ENCODE results near the gene SLC44A4. TPM values are rescaled to one million over a fixed set of nuclear protein-coding genes. Genes with fewer than 3 reads are reported as not detected.

SLC44A4 gene
- not detected in 2 replicates for total RNA-seq

DNA sequence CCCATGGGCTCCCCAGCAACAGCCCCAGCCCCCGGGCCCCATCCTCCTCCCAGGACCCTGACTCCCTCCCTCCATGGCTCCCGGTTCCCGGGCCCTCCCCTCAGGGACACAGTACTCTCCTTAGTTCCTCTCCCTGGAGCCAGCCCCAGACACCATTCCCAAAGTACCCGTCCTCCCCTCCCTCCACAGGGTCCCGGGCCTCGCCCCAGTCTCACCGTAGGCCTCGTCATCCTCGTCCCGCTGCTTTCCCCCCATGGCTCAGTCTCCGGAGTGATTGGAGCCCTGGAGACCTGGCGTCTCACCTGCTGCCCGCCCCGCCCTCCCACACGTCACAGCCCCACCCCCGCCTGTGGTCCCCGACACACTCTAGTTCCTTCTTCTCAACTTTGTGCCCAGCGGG is at the start of gene SLC44A4:
SLC44A4 (minus strand) TSS at position 272 of the 400 bp plus-strand sequence; CDS start at position 255, 17 bp downstream.

DNA sequence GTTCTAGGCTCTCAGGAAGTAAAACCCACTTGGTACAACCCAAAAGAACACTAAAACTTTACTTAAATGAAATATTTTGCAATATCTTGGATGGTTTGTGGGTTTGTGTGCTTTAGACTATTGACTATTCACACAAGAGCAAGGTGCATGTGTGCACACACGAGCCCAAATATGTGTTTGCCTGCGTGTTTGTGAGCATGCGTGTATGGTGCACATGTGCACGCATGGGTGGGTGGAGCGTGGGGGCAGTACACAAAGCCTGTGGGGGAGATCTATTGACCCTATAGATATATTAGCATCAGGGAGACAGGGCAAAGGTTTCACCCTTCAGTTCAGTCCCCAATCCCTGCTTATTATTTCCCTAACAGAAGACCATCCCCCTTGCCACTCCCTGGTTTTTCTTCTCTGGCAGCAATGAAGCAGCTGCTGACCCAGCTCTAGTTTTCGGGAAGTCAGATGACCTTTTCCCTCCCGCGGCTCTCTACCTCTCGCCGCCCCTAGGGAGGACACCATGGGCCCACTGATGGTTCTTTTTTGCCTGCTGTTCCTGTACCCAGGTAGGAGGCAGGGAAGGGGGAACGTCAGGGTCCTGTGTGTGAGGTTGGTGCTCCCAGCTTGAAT is 48.6 kb upstream of the SLC44A4 start, which contains the start of gene C2:
C2 (plus strand) TSS at position 476 of the 621 bp plus-strand sequence; CDS start at position 512, 36 bp downstream.

GRCh38 chr6:31901953-31902643 is 23.3 kb upstream of the SLC44A4 start, which contains the start of gene ZBTB12:
Gene ZBTB12 (minus strand): TSS chr6:31902086. CDS start chr6:31901305, 781 bp downstream.

DNA sequence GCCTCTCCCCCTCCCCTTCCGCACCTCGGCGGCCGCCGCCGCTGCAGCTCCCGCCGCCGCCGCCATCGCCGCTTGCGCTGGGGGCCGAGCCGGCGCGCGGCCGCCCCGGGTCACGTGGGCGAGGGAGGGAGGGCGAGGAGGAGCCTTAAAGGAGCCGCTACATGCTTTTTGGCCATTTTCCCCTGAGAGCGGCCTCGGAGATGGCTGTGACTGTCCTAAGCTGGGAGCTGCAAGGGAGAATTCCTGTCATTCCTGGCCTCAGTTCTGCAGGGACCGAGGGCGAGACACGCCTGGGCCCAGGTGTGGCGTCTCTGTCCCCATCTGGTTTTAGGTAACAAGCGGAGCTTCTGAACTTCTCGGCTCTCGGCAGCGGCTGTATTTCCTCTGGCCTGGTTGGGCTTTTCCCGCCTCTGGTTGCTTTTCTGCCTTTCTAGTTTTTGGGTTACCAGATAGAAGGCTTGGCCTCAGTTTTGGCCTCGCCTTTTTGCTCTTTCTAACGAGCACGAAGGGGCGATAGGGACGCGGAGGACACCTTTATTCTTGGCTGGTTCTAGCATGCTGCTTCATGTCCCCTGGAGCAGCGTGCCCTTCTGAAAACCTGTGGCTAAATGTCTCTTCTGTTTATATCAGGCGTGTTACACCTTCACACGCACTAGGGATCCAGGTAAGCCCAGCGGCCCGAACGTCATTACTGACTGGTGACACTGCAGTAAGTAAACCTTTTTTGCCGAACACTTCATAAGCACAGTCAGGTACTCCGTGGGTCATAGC is 19.0 kb upstream of the SLC44A4 start, which contains the start of gene EHMT2:
EHMT2 (minus strand) TSS at position 87 of the 771 bp plus-strand sequence; CDS start at position 66, 21 bp downstream.

DNA sequence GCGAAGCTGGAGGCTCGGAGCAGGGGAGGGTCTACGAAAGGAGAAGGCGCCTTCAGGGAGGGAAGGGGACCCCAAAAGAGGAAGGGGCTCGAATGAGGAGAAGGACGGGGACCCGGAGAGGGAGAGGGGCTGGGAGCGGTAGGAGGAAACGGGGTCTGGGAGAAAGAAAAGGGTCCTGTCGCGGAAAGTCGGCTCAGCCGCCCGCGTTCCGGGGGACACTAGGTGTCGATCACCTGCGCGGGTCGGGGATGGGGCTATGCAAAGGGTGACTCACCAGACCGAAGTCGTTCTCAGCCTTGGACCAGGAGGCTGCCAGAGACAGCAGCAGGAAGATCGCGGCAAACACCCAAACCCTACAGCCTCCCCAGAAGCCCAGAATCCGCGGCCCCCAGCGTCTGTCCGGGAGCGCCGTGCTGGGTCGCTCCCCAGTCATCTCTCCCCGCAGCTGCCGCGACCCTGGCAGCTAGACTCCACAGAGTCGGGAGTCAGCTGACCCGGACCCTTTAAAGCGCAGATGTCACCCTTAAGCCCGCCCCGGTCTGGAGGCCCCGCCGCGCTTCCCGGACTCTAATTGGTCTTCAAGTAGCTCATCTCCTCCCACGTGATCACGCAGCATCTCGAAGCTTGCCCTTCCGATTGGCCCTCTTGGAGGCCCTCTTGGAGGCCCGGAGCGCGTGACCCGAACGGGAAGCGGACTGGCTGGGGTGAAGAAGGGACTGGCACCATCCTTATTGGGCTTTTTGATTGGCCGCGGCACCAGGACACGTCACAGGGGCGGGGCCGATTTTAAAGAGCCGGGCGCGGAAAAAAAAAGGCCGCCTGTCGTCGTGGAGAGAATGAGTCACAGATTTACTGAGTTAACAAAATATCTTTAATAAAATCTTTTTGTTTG is 16.2 kb downstream of the SLC44A4 start, which contains the start of gene NEU1:
NEU1 (minus strand) TSS at position 478 of the 892 bp plus-strand sequence; CDS start at position 433, 45 bp downstream.

GRCh38 chr6:31827286-31828079 is 51.3 kb downstream of the SLC44A4 start, which contains the start of gene HSPA1B:
Gene HSPA1B (plus strand): TSS chr6:31827738. CDS start chr6:31827951, 213 bp downstream.

GRCh38 chr6:31815025-31815838 is 63.6 kb downstream of the SLC44A4 start, which contains the start of the genes HSPA1A and HSPA1L:
Gene HSPA1A (plus strand): TSS chr6:31815543. CDS start chr6:31815757, 214 bp downstream.
Gene HSPA1L (minus strand): TSS chr6:31815283. CDS start chr6:31811972, 3,311 bp downstream.

Small RNA genes within 50 kb of the gene (small RNA-seq; reads per million reads assigned to genes)
- gene SNORD48 (41.2 reads per million, percentile 97 among the genes with 10 or more reads in this experiment), gene SNORD52 (not detected)

Other genes with a start within 250 kb of the SLC44A4 start
- 203 and 221 TPM in 2 replicates for gene BAG6, start 226.3 kb downstream of the SLC44A4 start, total RNA-seq
- gene APOM, start 223.1 kb downstream of the SLC44A4 start, total RNA-seq: 0.65 and 1.2 TPM in 2 replicates
- 24.4 and 24.5 TPM in 2 replicates for gene C6orf47, start 218.2 kb downstream of the SLC44A4 start, total RNA-seq
- 18.5 and 18.8 TPM in 2 replicates for gene GPANK1, start 214.0 kb downstream of the SLC44A4 start, total RNA-seq
- gene CSNK2B, start 212.9 kb downstream of the SLC44A4 start, total RNA-seq: 117 and 141 TPM in 2 replicates
- gene LY6G5B, start 209.0 kb downstream of the SLC44A4 start, total RNA-seq: 6.3 and 8.4 TPM in 2 replicates
- 0.16 TPM in 1 of 2 replicates, not detected in the other for gene LY6G5C, start 197.9 kb downstream of the SLC44A4 start, total RNA-seq
- 32.8 and 40.7 TPM in 2 replicates for gene ABHD16A, start 175.7 kb downstream of the SLC44A4 start, total RNA-seq
- not detected in 2 replicates for gene LY6G6F, start 172.1 kb downstream of the SLC44A4 start, total RNA-seq
- gene LY6G6D, start 163.6 kb downstream of the SLC44A4 start, total RNA-seq: not detected in 2 replicates
- gene LY6G6C, start 157.3 kb downstream of the SLC44A4 start, total RNA-seq: not detected in 2 replicates
- not detected in 2 replicates for gene MPIG6B, start 155.6 kb downstream of the SLC44A4 start, total RNA-seq
- gene DDAH2, start 149.7 kb downstream of the SLC44A4 start, total RNA-seq: 62.3 and 78.3 TPM in 2 replicates
- 499 and 664 TPM in 2 replicates for gene CLIC1, start 142.5 kb downstream of the SLC44A4 start, total RNA-seq
- gene MSH5, start 139.0 kb downstream of the SLC44A4 start, total RNA-seq: 9.6 and 11.7 TPM in 2 replicates
- gene SAPCD1, start 116.3 kb downstream of the SLC44A4 start, total RNA-seq: 0.61 TPM in 1 of 2 replicates, not detected in the other
- gene VWA7, start 101.7 kb downstream of the SLC44A4 start, total RNA-seq: under 0.01 and 0.97 TPM in 2 replicates
- gene VARS1, start 83.2 kb downstream of the SLC44A4 start, total RNA-seq: 48.5 and 60.0 TPM in 2 replicates
- gene LSM2, start 72.0 kb downstream of the SLC44A4 start, total RNA-seq: 15.1 and 19.4 TPM in 2 replicates
- 0.73 and 0.97 TPM in 2 replicates for gene HSPA1L, start 63.7 kb downstream of the SLC44A4 start, total RNA-seq
- gene HSPA1A, start 63.5 kb downstream of the SLC44A4 start, total RNA-seq: 148 and 178 TPM in 2 replicates
- gene HSPA1B, start 51.3 kb downstream of the SLC44A4 start, total RNA-seq: 149 and 152 TPM in 2 replicates
- 74.3 and 76.3 TPM in 2 replicates for gene NEU1, start 16.2 kb downstream of the SLC44A4 start, total RNA-seq
- 55.6 and 57.8 TPM in 2 replicates for gene EHMT2, start 18.7 kb upstream of the SLC44A4 start, total RNA-seq
- 2.3 and 4.4 TPM in 2 replicates for gene ZBTB12, start 23.1 kb upstream of the SLC44A4 start, total RNA-seq
- 2.1 and 3.3 TPM in 2 replicates for gene C2, start 48.7 kb upstream of the SLC44A4 start, total RNA-seq
- gene CFB, start 67.1 kb upstream of the SLC44A4 start, total RNA-seq: 13.5 and 31.3 TPM in 2 replicates
- gene NELFE, start 80.0 kb upstream of the SLC44A4 start, total RNA-seq: 81.9 and 97.9 TPM in 2 replicates
- gene SKIC2, start 80.2 kb upstream of the SLC44A4 start, total RNA-seq: 47.5 and 61.8 TPM in 2 replicates
- 21.1 and 21.3 TPM in 2 replicates for gene DXO, start 93.1 kb upstream of the SLC44A4 start, total RNA-seq
- 4.9 and 6.8 TPM in 2 replicates for gene C4A, start 103.1 kb upstream of the SLC44A4 start, total RNA-seq
- gene C4B, start 135.8 kb upstream of the SLC44A4 start, total RNA-seq: 2.1 and 2.8 TPM in 2 replicates
- gene CYP21A2, start 159.4 kb upstream of the SLC44A4 start, total RNA-seq: 0.12 TPM in 1 of 2 replicates, not detected in the other
- gene TNXB, start 230.3 kb upstream of the SLC44A4 start, total RNA-seq: 4.1 and 7.4 TPM in 2 replicates
- 19.3 and 30.8 TPM in 2 replicates for gene ATF6B, start 249.2 kb upstream of the SLC44A4 start, total RNA-seq